Stimulated activated CD4-positive, alpha-beta T cell treated with anti-CD3 and anti-CD28 coated beads, Interleukin-15, amount 100 ng/mL, for 48 hours (primary cell): ENCODE results near the gene ABHD18.
"Not testable (repeated sequence)": the region's sequence is repeated elsewhere in the genome, so short reads cannot be mapped to it uniquely, and the experiment has no call there.

Experiments
- DNase-seq, 2 donors: peaks; one replicate each; pipeline ENCODE4 v3.0.0-alpha.2; 2020; ENCODE audit warnings: low read depth in 2 of 2

ABHD18 gene

GRCh38 chr4:127988638-127989037 is 23.4 kb downstream of the ABHD18 start:
- no peak for DNase-seq

- no peak for DNase-seq
Measured at GRCh38 chr4:127993151-127993550, 27.9 kb downstream of the ABHD18 start.

- DNase-seq, result no peak
Measured at GRCh38 chr4:127995776-127996175, 30.6 kb downstream of the ABHD18 start.

GRCh38 chr4:127996521-127996920 is 31.3 kb downstream of the ABHD18 start:
- DNase-seq, result not testable (repeated sequence)

- DNase-seq, result peak; percentile 2 to 8
Measured at GRCh38 chr4:127997534-127998388, 32.6 kb downstream of the ABHD18 start.

GRCh38 chr4:128006592-128006991 is 41.4 kb downstream of the ABHD18 start:
- DNase-seq, result no peak

- no peak for DNase-seq
Measured at GRCh38 chr4:128009428-128009827, 44.2 kb downstream of the ABHD18 start.

GRCh38 chr4:128025319-128025718 is 60.1 kb downstream of the ABHD18 start:
- no peak for DNase-seq

GRCh38 chr4:128029907-128030306 is 64.7 kb downstream of the ABHD18 start:
- DNase-seq, result no peak

- DNase-seq, result no peak
Measured at GRCh38 chr4:128031756-128032384, 66.7 kb downstream of the ABHD18 start.

GRCh38 chr4:128039568-128039967 is 74.4 kb downstream of the ABHD18 start:
- no peak for DNase-seq

- DNase-seq, result not testable (repeated sequence)
Measured at GRCh38 chr4:128047019-128047418, 81.8 kb downstream of the ABHD18 start.

- not testable (repeated sequence) for DNase-seq
Measured at GRCh38 chr4:128047514-128047913, 82.3 kb downstream of the ABHD18 start.

- not testable (repeated sequence) for DNase-seq
Measured at GRCh38 chr4:128051229-128051628, 86.0 kb downstream of the ABHD18 start.

GRCh38 chr4:128054907-128055306 is 89.7 kb downstream of the ABHD18 start:
- DNase-seq, result not testable (repeated sequence)

- not testable (repeated sequence) for DNase-seq
Measured at GRCh38 chr4:128055441-128056206, 90.4 kb downstream of the ABHD18 start.

GRCh38 chr4:128056396-128056795 is 91.2 kb downstream of the ABHD18 start:
- DNase-seq, result no peak

- no peak for DNase-seq
Measured at GRCh38 chr4:128060121-128060698, 95.0 kb downstream of the ABHD18 start.

GRCh38 chr4:128060699-128061565 is 95.7 kb downstream of the ABHD18 start, which contains the start of gene LARP1B:
LARP1B (plus strand) TSS chr4:128061312; CDS start chr4:128074952, 13,640 bp downstream.
- peak; percentile 85 to 91 for DNase-seq

- DNase-seq, result peak; percentile 33 to 48
Measured at GRCh38 chr4:128061566-128062536, 96.6 kb downstream of the ABHD18 start.
